ENCODE measurements around the gene B3GNT8. TPM values are rescaled to one million over a fixed set of nuclear protein-coding genes. Genes with fewer than 3 reads are reported as not detected.
"Not testable (repeated sequence)": the region's sequence is repeated elsewhere in the genome, so short reads cannot be mapped to it uniquely, and the experiment has no call there.

The B3GNT8 gene
- polyA plus RNA-seq, 5 donors: 4.0 to 9.0 (median 5.9) TPM

GRCh38 chr19:41437944-41438574, 10.9 kb upstream of the B3GNT8 start:
- DNase-seq: no peak

- no peak for DNase-seq
Measured at GRCh38 chr19:41436674-41436951, 9.4 kb upstream of the B3GNT8 start.

GRCh38 chr19:41435936-41436673, 8.9 kb upstream of the B3GNT8 start:
- DNase-seq: no peak

GRCh38 chr19:41435376-41435775, 8.2 kb upstream of the B3GNT8 start:
- DNase-seq: not testable (repeated sequence)

GRCh38 chr19:41434450-41434849, 7.3 kb upstream of the B3GNT8 start:
- no peak for DNase-seq

GRCh38 chr19:41433171-41433570, 6.0 kb upstream of the B3GNT8 start:
- DNase-seq: no peak

GRCh38 chr19:41431426-41432386, 4.5 kb upstream of the B3GNT8 start:
- no peak for DNase-seq

GRCh38 chr19:41430922-41431321, 3.7 kb upstream of the B3GNT8 start:
- no peak for DNase-seq

GRCh38 chr19:41428481-41428859, 1.3 kb upstream of the B3GNT8 start:
- no peak for DNase-seq

GRCh38 chr19:41427647-41428480, 690 bp upstream of the B3GNT8 start:
- peak; percentile 28 to 37 for DNase-seq

- no peak for DNase-seq
Measured at GRCh38 chr19:41426116-41426841, 895 bp downstream of the B3GNT8 start.

GRCh38 chr19:41425174-41426115, 1.7 kb downstream of the B3GNT8 start:
- DNase-seq: no peak

GRCh38 chr19:41424335-41425173, 2.6 kb downstream of the B3GNT8 start:
- DNase-seq: no peak

GRCh38 chr19:41422955-41423354, 4.2 kb downstream of the B3GNT8 start:
- no peak for DNase-seq

- no peak for DNase-seq
Measured at GRCh38 chr19:41422456-41422855, 4.7 kb downstream of the B3GNT8 start.

- no peak for DNase-seq
Measured at GRCh38 chr19:41421973-41422372, 5.2 kb downstream of the B3GNT8 start.

- DNase-seq: no peak
Measured at GRCh38 chr19:41421314-41421713, 5.9 kb downstream of the B3GNT8 start.

GRCh38 chr19:41420101-41420880, 6.9 kb downstream of the B3GNT8 start:
- DNase-seq: no peak

Measured in right lung (tissue), 5 donors.